Lower lobe of right lung (tissue), 2 donors: ENCODE data around the gene UNC5C. TPM values are rescaled to one million over a fixed set of nuclear protein-coding genes. Genes with fewer than 3 reads are reported as not detected.

Source experiments
- ATAC-seq, 2 donors: fragments of 200-7000 bp; cut with Tn5 transposase; one replicate each; pipeline ENCODE4 v1.9.1; 2020 to 2022; ENCODE audit warnings: mild to moderate bottlenecking in 2 of 2, moderate library complexity in 2 of 2
- DNase-seq: peaks from one replicate; pipeline ENCODE4 v3.0.0-alpha.2; 2020
- H3K27ac ChIP-seq: fragments of 200-600 bp; one replicate; pipeline ENCODE4 v1.8.0; 2022
- H3K27me3 ChIP-seq: fragments of 200-600 bp; one replicate; pipeline ENCODE4 v1.8.0; 2022; ENCODE audit warnings: low read depth
- H3K36me3 ChIP-seq: fragments of 200-600 bp; one replicate; pipeline ENCODE4 v1.8.0; 2022; ENCODE audit warnings: mild to moderate bottlenecking
- H3K4me1 ChIP-seq: fragments of 200-600 bp; one replicate; pipeline ENCODE4 v1.8.0; 2022
- H3K4me3 ChIP-seq: fragments of 200-600 bp; one replicate; pipeline ENCODE4 v1.8.0; 2022; ENCODE audit warnings: mild to moderate bottlenecking
- H3K9me3 ChIP-seq: fragments of 200-600 bp; one replicate; pipeline ENCODE4 v1.8.0; 2022
- CTCF ChIP-seq: fragments of 200-600 bp; IDR thresholded peaks from one replicate; pipeline ENCODE4 v1.8.0; 2022; ENCODE audit warnings: antibody characterized with exemption, mild to moderate bottlenecking
- intact Hi-C: fragments of 100-400 bp; cut with DNase I; formaldehyde crosslinking; loops from one replicate; pipeline ENCODE4 v1.11.0; 2022
- total RNA-seq: library from RNA; stranded (reverse); fragmentation: NEBNext Ultra II Directional; extraction: Animal tissue kit (Norgen Biotek cat#: 25700); gene quantifications from one replicate; pipeline ENCODE4 v1.2.1, GENCODE V29; 2021
- donor health status: DM: no; HTN: yes; CAD: no; lungs with severe emphysema.

Gene UNC5C
- total RNA-seq, 1 donor from 2014 or later: 5.1 TPM

- Histone ChIP-seq H3K4me1 (no peaks in the 10 kb centered on the region), H3K27ac (no peak overlapping the region), H3K4me3 (no peak overlapping the region), H3K27me3 (no peaks in the 10 kb centered on the region), H3K36me3 (no peaks in the 10 kb centered on the region), H3K9me3 (no peaks in the 10 kb centered on the region)
- intact Hi-C loops: no loop called here
- TF ChIP-seq CTCF: no peak
- DNase-seq (no peak), ATAC-seq (no peak)
Measured at GRCh38 chr4:95255396-95256107, 293.2 kb downstream of the UNC5C start.

- no peak for TF ChIP-seq CTCF
- ATAC-seq (no peak), DNase-seq (no peak)
- no peak overlapping the region for H3K27ac ChIP-seq
- no peaks in the 10 kb centered on the region for H3K36me3 ChIP-seq
- no peaks in the 10 kb centered on the region for H3K27me3 ChIP-seq
- no peak overlapping the region for H3K4me3 ChIP-seq
- H3K9me3 ChIP-seq: no peaks in the 10 kb centered on the region
- H3K4me1 ChIP-seq: no peaks in the 10 kb centered on the region
- intact Hi-C loops: no loop called here
Measured at GRCh38 chr4:95251568-95251967, 297.2 kb downstream of the UNC5C start.

- Histone ChIP-seq H3K27me3 (no peaks in the 10 kb centered on the region), H3K36me3 (no peaks in the 10 kb centered on the region), H3K4me1 (no peaks in the 10 kb centered on the region), H3K27ac (no peak overlapping the region), H3K9me3 (no peaks in the 10 kb centered on the region), H3K4me3 (no peak overlapping the region)
- TF ChIP-seq CTCF: no peak
- intact Hi-C loops: no loop called here
- peak; percentile 48 to 51 for ATAC-seq
- no peak for DNase-seq
Measured at GRCh38 chr4:95250544-95251137, 298.1 kb downstream of the UNC5C start.

- Histone ChIP-seq H3K36me3 (no peaks in the 10 kb centered on the region), H3K9me3 (no peaks in the 10 kb centered on the region), H3K27ac (no peak overlapping the region), H3K27me3 (no peaks in the 10 kb centered on the region), H3K4me1 (no peaks in the 10 kb centered on the region), H3K4me3 (no peak overlapping the region)
- intact Hi-C loops: no loop called here
- DNase-seq: no peak
- TF ChIP-seq CTCF: no peak
- no peak for ATAC-seq
Measured at GRCh38 chr4:95249426-95250021, 299.2 kb downstream of the UNC5C start.

- TF ChIP-seq CTCF: no peak
- Histone ChIP-seq H3K9me3 (no peaks in the 10 kb centered on the region), H3K4me3 (no peak overlapping the region), H3K27me3 (no peaks in the 10 kb centered on the region), H3K4me1 (no peaks in the 10 kb centered on the region), H3K36me3 (no peaks in the 10 kb centered on the region), H3K27ac (no peak overlapping the region)
- no peak for ATAC-seq
- intact Hi-C loops: no loop called here
- DNase-seq: no peak
Measured at GRCh38 chr4:95248720-95249425, 299.9 kb downstream of the UNC5C start.
